H1 (cell line): ENCODE results near the gene ASCC1. TPM values are rescaled to one million over a fixed set of nuclear protein-coding genes. Genes with fewer than 3 reads are reported as not detected.

ENCODE experiments used
- ATF2 ChIP-seq: IDR thresholded peaks from 2 replicates; pipeline ENCODE4 v1.6.1; 2012; ENCODE audit warnings: low read length, inconsistent platforms
- BCL11A ChIP-seq, 2 experiments: IDR thresholded peaks; one replicate each; pipeline ENCODE4 v1.6.1; 2011; ENCODE audit warnings: low read depth in 2 of 2, low read length in 2 of 2, mild to moderate bottlenecking in 2 of 2
- CBX5 ChIP-seq: fragments of 300-800, 300-1000 bp; sonication (generic); IDR thresholded peaks from 2 replicates; pipeline ENCODE4 v1.7.1; 2016; ENCODE audit warnings: antibody characterized with exemption, low read length, low read depth
- CBX8 ChIP-seq: fragments of 300-800, 300-1000 bp; sonication (generic); IDR thresholded peaks from 2 replicates; pipeline ENCODE4 v1.7.1; 2016; ENCODE audit warnings: low read depth, low read length, borderline replicate concordance
- CHD2 ChIP-seq: IDR thresholded peaks from 2 replicates; pipeline ENCODE4 v1.6.1; 2012; ENCODE audit warnings: low read length, improper control_type of control experiment
- EP300 ChIP-seq, 2 experiments: IDR thresholded peaks; 1 replicate in 1 of 2; 2 replicates in 1 of 2; pipeline ENCODE4 v1.6.1; 2011 to 2012; ENCODE audit warnings: low read depth in 2 of 2, low read length in 2 of 2, mild to moderate bottlenecking in 2 of 2, borderline replicate concordance in 1 of 2, inconsistent platforms in 1 of 2, moderate library complexity in 1 of 2
- GABPA ChIP-seq: IDR thresholded peaks from 2 replicates; pipeline ENCODE4 v1.6.1; 2011; ENCODE audit warnings: mild to moderate bottlenecking, low read length, moderate library complexity, borderline replicate concordance; ENCODE audit not compliant: insufficient read depth
- HDAC2 ChIP-seq, 2 experiments: fragments of 300-600 bp in 1 of 2; sonication (generic) in 1 of 2; IDR thresholded peaks; 2 replicates each; pipeline ENCODE4 v1.6.1; 2011 to 2012; ENCODE audit warnings: low read depth in 2 of 2, low read length in 2 of 2, mild to moderate bottlenecking in 2 of 2, moderate library complexity in 2 of 2, borderline replicate concordance in 1 of 2, inconsistent platforms in 1 of 2
- HDAC6 ChIP-seq: IDR thresholded peaks from one replicate; pipeline ENCODE4 v1.7.1; 2012; ENCODE audit warnings: low read depth, mild to moderate bottlenecking, inconsistent platforms, low read length, moderate library complexity
- JUN ChIP-seq: IDR thresholded peaks from 2 replicates; pipeline ENCODE4 v1.6.1; 2011; ENCODE audit warnings: low read depth, mild to moderate bottlenecking, improper control_type of control experiment, low read length
- KDM5A ChIP-seq: fragments of 200-600 bp; IDR thresholded peaks from 2 replicates; pipeline ENCODE4 v1.7.1; 2012; ENCODE audit warnings: mild to moderate bottlenecking, low read length, inconsistent platforms, mixed read lengths
- MAFK ChIP-seq: IDR thresholded peaks from 2 replicates; pipeline ENCODE4 v1.6.1; 2012; ENCODE audit warnings: low read depth, mild to moderate bottlenecking, improper control_type of control experiment, low read length
- MAX ChIP-seq: IDR thresholded peaks from 2 replicates; pipeline ENCODE4 v1.6.1; 2012; ENCODE audit warnings: inconsistent platforms
- POLR2AphosphoS5 ChIP-seq: IDR thresholded peaks from 2 replicates; pipeline ENCODE4 v1.6.1; 2011; ENCODE audit warnings: low read depth, low read length
- RAD21 ChIP-seq, 2 experiments: IDR thresholded peaks in 1 of 2; conservative IDR thresholded peaks in 1 of 2; 2 replicates each; pipeline ENCODE4 v1.6.1; 2011; ENCODE audit warnings: low read depth in 2 of 2, low read length in 2 of 2, improper control_type of control experiment in 1 of 2, inconsistent platforms in 1 of 2, mild to moderate bottlenecking in 1 of 2, moderate library complexity in 1 of 2
- RBBP5 ChIP-seq: IDR thresholded peaks from 2 replicates; pipeline ENCODE4 v1.7.1; 2012; ENCODE audit warnings: low read depth, mild to moderate bottlenecking, inconsistent platforms, low read length, moderate library complexity, borderline replicate concordance
- RNF2 ChIP-seq: fragments of 200-900, 300-1000 bp; sonication (generic); IDR thresholded peaks from 2 replicates; pipeline ENCODE4 v1.7.1; 2016; ENCODE audit warnings: borderline replicate concordance, low read depth, mild to moderate bottlenecking, antibody characterized with exemption, low read length; ENCODE audit not compliant: poor library complexity, severe bottlenecking; ENCODE audit errors: missing control alignments
- RXRA ChIP-seq: IDR thresholded peaks from 2 replicates; pipeline ENCODE4 v1.6.1; 2011; ENCODE audit warnings: low read depth, mild to moderate bottlenecking, low read length, moderate library complexity; ENCODE audit not compliant: insufficient read depth
- TEAD4 ChIP-seq: IDR thresholded peaks from 2 replicates; pipeline ENCODE4 v1.6.1; 2012; ENCODE audit warnings: low read depth, low read length, inconsistent platforms, mixed read lengths
- YY1 ChIP-seq: IDR thresholded peaks from 2 replicates; pipeline ENCODE4 v1.6.1; 2011; ENCODE audit warnings: low read depth, mild to moderate bottlenecking, low read length
- polyA plus RNA-seq, 7 experiments: library from polyadenylated mRNA; depleted of rRNA in 3 of 7; stranded (reverse) in 5 of 7; unstranded in 2 of 7; fragments of >200 nt in 5 of 7; fragments of 200-250 nt in 2 of 7; gene quantifications; 1 replicate in 5 of 7; 2 replicates in 1 of 7; 4 replicates in 1 of 7; pipeline versions ENCODE4 v1.2.1 to v1.2.3, GENCODE V29; 2011 to 2013; ENCODE audit warnings: missing spikeins in 2 of 7, mixed read lengths in 2 of 7
- total RNA-seq: library from RNA; stranded (reverse); fragmentation: NEBNext Ultra II Directional; extraction: Animal tissue kit (Norgen Biotek cat#: 25700); gene quantifications from 2 replicates; pipeline ENCODE4 v1.2.1, GENCODE V29; 2021

ASCC1 gene
- total and polyA plus RNA-seq, 2 of the 8 experiments (the other 6 are each of a cell fraction or from before 2014, with no cell fraction given) = 25.6 to 35.8 TPM

- 0 out of 4 replicates have a peak, but pooled peaks of 1 of the 2 experiments have one; percentile 11 for TF ChIP-seq HDAC2 (IDR thresholded peaks at IDR 0.05; ENCODE audit: borderline replicate concordance in 1 of 2, low read depth in 2 of 2, low read length in 2 of 2)
- peak; percentile 23 to 54; a peak in 2 of 4 replicates for TF ChIP-seq RAD21 (IDR thresholded peaks at IDR 0.05 in 1 of 2, conservative IDR thresholded peaks at IDR 0.05 in 1 of 2; ENCODE audit: low read depth in 2 of 2, low read length in 2 of 2)
- no peak for TF ChIP-seq JUN
- TF ChIP-seq GABPA = no peak
- no peak for TF ChIP-seq BCL11A (IDR thresholded peaks at IDR 0.05; ENCODE audit: low read depth in 2 of 2, low read length in 2 of 2)
- no peak for TF ChIP-seq TEAD4
- no peak for TF ChIP-seq RXRA
- TF ChIP-seq MAFK = no peak
- no peak; the same call in 1 of the 2 replicates for TF ChIP-seq YY1
- peak; percentile 17; the same call in 1 of the 2 replicates for TF ChIP-seq ATF2
- peak in 1 of 2 experiments; percentile 14; a peak in 1 of 3 replicates for TF ChIP-seq EP300 (IDR thresholded peaks at IDR 0.05; ENCODE audit: borderline replicate concordance in 1 of 2, low read depth in 2 of 2, low read length in 2 of 2)
- peak; percentile 68 for TF ChIP-seq CHD2
- no peak; the same call in none of the 2 replicates for TF ChIP-seq RBBP5
- no peak for TF ChIP-seq POLR2AphosphoS5
- TF ChIP-seq KDM5A = no peak
- peak; percentile 81 for TF ChIP-seq MAX
- no peak for TF ChIP-seq CBX8
- no peak for TF ChIP-seq CBX5
- no peak for TF ChIP-seq HDAC6
- no peak for TF ChIP-seq RNF2
Observed at GRCh38 chr10:72260976-72261783, 45.1 kb upstream of the ASCC1 start (continued).
